ENCODE measurements around the gene NUP93.

DNA sequence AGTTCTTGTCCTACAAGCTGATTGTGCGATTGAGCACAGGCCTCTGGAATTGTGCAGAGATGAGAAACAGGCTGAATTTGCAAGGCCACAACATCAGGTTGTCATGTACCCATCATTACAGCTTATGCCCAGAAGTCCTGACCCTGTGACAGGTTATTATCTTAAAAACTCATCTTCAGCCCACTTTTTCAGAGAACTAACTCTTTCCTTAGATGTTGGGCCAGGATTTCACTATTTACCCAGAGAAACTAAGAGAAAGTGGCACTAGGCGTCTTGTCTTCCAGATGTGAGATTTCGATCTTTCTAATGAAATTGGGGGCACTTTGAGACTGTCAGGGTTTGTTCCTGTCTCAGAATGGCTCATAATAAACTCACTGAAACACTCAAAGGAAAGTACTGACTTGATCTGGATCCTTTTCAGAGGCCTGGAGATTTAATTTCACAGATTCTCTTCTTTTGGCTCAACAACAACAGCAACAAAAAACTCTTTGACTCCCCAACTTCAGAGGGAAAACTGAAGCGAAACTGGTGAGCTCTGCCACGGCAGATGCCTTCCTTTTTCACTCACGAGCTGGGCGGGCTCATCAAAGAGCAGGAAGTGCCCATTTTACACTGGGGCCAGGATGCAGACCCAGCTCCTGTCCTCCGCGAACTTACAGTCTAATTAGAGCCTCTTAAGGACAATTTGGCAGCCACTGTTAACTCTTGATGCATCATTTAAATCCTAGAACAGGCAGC, 117.4 kb downstream of the NUP93 start:
- TF ChIP-seq, protein P1, sequence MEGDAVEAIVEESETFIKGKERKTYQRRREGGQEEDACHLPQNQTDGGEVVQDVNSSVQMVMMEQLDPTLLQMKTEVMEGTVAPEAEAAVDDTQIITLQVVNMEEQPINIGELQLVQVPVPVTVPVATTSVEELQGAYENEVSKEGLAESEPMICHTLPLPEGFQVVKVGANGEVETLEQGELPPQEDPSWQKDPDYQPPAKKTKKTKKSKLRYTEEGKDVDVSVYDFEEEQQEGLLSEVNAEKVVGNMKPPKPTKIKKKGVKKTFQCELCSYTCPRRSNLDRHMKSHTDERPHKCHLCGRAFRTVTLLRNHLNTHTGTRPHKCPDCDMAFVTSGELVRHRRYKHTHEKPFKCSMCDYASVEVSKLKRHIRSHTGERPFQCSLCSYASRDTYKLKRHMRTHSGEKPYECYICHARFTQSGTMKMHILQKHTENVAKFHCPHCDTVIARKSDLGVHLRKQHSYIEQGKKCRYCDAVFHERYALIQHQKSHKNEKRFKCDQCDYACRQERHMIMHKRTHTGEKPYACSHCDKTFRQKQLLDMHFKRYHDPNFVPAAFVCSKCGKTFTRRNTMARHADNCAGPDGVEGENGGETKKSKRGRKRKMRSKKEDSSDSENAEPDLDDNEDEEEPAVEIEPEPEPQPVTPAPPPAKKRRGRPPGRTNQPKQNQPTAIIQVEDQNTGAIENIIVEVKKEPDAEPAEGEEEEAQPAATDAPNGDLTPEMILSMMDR (IDR thresholded peaks at IDR 0.05 in 8 of 11, conservative IDR thresholded peaks at IDR 0.05 in 3 of 11): no peak
- TF ChIP-seq POLR2AphosphoS5 (IDR thresholded peaks at IDR 0.05) (no peak), POLR2A (IDR thresholded peaks at IDR 0.05) (no peak)

All from spleen (tissue), 7 donors.